HL-60 (cell line): ENCODE data around the gene SSTR4.
A peak's percentile ranks its signal among the peaks of the same experiment; 100 is the strongest.

Experiments used
- DNase-seq, 2 experiments: peaks; one replicate each; pipeline ENCODE4 v3.0.0-alpha.2; 2010 to 2020; ENCODE audit warnings: low read depth in 1 of 2, low spot score in 1 of 2
- H3K27ac ChIP-seq: fragments of 250-450 bp; sonication (Bioruptor Pico); replicated peaks from 2 replicates; pipeline ENCODE4 v1.5.1; 2020; ENCODE audit warnings: mild to moderate bottlenecking, moderate library complexity
- H3K27me3 ChIP-seq: fragments of 250-450 bp; sonication (Bioruptor Pico); 2 replicates; pipeline ENCODE4 v1.5.1; 2021; ENCODE audit warnings: mild to moderate bottlenecking, moderate library complexity; ENCODE audit not compliant: insufficient read depth, poor library complexity, severe bottlenecking
- H3K4me3 ChIP-seq: replicated peaks from 2 replicates; pipeline ENCODE4 v1.5.1; 2011; ENCODE audit warnings: mild to moderate bottlenecking, control low read depth, low read length; ENCODE audit not compliant: insufficient read depth
- CTCF ChIP-seq: IDR thresholded peaks from one replicate; pipeline ENCODE4 v1.5.1; 2011; ENCODE audit warnings: low read length, control low read depth, inconsistent platforms; ENCODE audit not compliant: insufficient read depth
- GABPA ChIP-seq: IDR thresholded peaks from 2 replicates; pipeline ENCODE4 v1.6.1; 2012; ENCODE audit warnings: low read depth
- POLR2AphosphoS5 ChIP-seq: IDR thresholded peaks from 2 replicates; pipeline ENCODE4 v1.6.1; 2012; ENCODE audit warnings: low read depth
- SPI1 ChIP-seq: IDR thresholded peaks from 2 replicates; pipeline ENCODE4 v1.6.1; 2012; ENCODE audit warnings: low read depth, mild to moderate bottlenecking, borderline replicate concordance
- TF ChIP-seq, protein P1 (sequence below): IDR thresholded peaks from 2 replicates; pipeline ENCODE4 v1.6.1; 2012; ENCODE audit warnings: low read depth; ENCODE audit not compliant: insufficient replicate concordance

Gene SSTR4

GRCh38 chr20:23061734-23062561, 26.8 kb downstream of the SSTR4 start:
- no peak overlapping the region for H3K27ac ChIP-seq
- no peak overlapping the region for H3K4me3 ChIP-seq
- TF ChIP-seq SPI1 = no peak
- TF ChIP-seq CTCF = peak; percentile 53
- peak in 1 of 2 experiments; percentile 60 for DNase-seq
- H3K27me3 ChIP-seq = no peaks in the 10 kb centered on the region

GRCh38 chr20:23062632-23063031, 27.5 kb downstream of the SSTR4 start:
- Histone ChIP-seq H3K27me3 (no peaks in the 10 kb centered on the region), H3K27ac (no peak overlapping the region), H3K4me3 (no peak overlapping the region)
- TF ChIP-seq, protein P1, sequence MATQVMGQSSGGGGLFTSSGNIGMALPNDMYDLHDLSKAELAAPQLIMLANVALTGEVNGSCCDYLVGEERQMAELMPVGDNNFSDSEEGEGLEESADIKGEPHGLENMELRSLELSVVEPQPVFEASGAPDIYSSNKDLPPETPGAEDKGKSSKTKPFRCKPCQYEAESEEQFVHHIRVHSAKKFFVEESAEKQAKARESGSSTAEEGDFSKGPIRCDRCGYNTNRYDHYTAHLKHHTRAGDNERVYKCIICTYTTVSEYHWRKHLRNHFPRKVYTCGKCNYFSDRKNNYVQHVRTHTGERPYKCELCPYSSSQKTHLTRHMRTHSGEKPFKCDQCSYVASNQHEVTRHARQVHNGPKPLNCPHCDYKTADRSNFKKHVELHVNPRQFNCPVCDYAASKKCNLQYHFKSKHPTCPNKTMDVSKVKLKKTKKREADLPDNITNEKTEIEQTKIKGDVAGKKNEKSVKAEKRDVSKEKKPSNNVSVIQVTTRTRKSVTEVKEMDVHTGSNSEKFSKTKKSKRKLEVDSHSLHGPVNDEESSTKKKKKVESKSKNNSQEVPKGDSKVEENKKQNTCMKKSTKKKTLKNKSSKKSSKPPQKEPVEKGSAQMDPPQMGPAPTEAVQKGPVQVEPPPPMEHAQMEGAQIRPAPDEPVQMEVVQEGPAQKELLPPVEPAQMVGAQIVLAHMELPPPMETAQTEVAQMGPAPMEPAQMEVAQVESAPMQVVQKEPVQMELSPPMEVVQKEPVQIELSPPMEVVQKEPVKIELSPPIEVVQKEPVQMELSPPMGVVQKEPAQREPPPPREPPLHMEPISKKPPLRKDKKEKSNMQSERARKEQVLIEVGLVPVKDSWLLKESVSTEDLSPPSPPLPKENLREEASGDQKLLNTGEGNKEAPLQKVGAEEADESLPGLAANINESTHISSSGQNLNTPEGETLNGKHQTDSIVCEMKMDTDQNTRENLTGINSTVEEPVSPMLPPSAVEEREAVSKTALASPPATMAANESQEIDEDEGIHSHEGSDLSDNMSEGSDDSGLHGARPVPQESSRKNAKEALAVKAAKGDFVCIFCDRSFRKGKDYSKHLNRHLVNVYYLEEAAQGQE = no peak
- no peak for TF ChIP-seq SPI1
- no peak for TF ChIP-seq POLR2AphosphoS5
- no peak for TF ChIP-seq GABPA
- TF ChIP-seq CTCF = no peak
- DNase-seq = no peak

- peak overlapping the region; percentile 38 for H3K27ac ChIP-seq
- no peak for DNase-seq
- H3K4me3 ChIP-seq = no peak overlapping the region
- no peaks in the 10 kb centered on the region for H3K27me3 ChIP-seq
- no peak for TF ChIP-seq SPI1
- TF ChIP-seq, protein P1 = no peak
- no peak for TF ChIP-seq POLR2AphosphoS5
- no peak for TF ChIP-seq GABPA
These were observed 28.1 kb downstream of the SSTR4 start for GRCh38 chr20:23063168-23063567.

DNA sequence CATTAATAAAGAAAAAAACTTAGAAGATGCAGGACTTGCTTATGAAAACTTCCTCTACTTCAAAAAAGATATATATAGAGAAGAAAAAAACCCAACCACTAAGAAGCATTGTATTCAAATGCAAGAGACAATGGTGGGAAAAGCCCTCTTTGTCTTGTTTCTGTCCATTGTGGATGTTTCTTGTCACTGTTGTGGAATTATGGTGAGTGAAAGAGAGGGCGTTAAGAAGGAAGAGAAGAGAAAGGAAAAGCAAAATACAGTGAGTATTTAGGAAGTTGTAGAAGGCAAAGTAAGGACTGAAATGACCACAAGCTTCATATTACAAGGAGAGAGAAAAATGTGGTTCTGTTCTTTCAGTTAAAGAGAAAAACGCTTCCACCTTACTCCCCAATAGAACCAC, 28.5 kb downstream of the SSTR4 start:
- TF ChIP-seq CTCF (no peak), SPI1 (no peak), POLR2AphosphoS5 (no peak), GABPA (no peak)
- TF ChIP-seq, protein P1 = no peak
- no peak for DNase-seq
- H3K27me3 ChIP-seq = no peaks in the 10 kb centered on the region
- H3K27ac ChIP-seq = peak overlapping the region; percentile 38
- no peak overlapping the region for H3K4me3 ChIP-seq
